Activated CD8-positive, alpha-beta T cell treated with anti-CD3 and anti-CD28 coated beads for 36 hours (primary cell): ENCODE data around the gene MACROD2. TPM values are rescaled to one million over a fixed set of nuclear protein-coding genes. Genes with fewer than 3 reads are reported as not detected.

Experiments
- ATAC-seq: fragments of 200-7000 bp; cut with Tn5 transposase; one replicate; pipeline ENCODE4 v1.10.0; 2021; ENCODE audit warnings: mild to moderate bottlenecking, moderate library complexity
- CTCF ChIA-PET: fragments of 350-600 bp; sonication (Branson Sonifier 250); formaldehyde crosslinking; loops from one replicate; lab custom pipeline; 2021; ENCODE audit warnings: antibody characterized with exemption; lab: Charles Lee
- POLR2A ChIA-PET: fragments of 350-600 bp; sonication (Branson Sonifier 250); formaldehyde crosslinking; loops from one replicate; lab custom pipeline; 2021; ENCODE audit warnings: antibody characterized with exemption; lab: Charles Lee
- DNase-seq: peaks from one replicate; pipeline ENCODE4 v3.0.0-alpha.2; 2020
- H3K27ac Mint-ChIP-seq: one replicate; pipeline ENCODE4 v1.8.0; 2021; ENCODE audit warnings: mild to moderate bottlenecking, mixed read lengths
- H3K27me3 Mint-ChIP-seq: one replicate; pipeline ENCODE4 v1.8.0; 2021; ENCODE audit warnings: mixed read lengths
- H3K36me3 Mint-ChIP-seq: one replicate; pipeline ENCODE4 v1.8.0; 2021; ENCODE audit warnings: low read depth, mixed read lengths
- H3K4me1 Mint-ChIP-seq: one replicate; pipeline ENCODE4 v1.8.0; 2021; ENCODE audit warnings: low read depth, mixed read lengths
- H3K4me3 Mint-ChIP-seq: one replicate; pipeline ENCODE4 v1.8.0; 2021; ENCODE audit warnings: mild to moderate bottlenecking, moderate library complexity, mixed read lengths
- H3K9me3 Mint-ChIP-seq: one replicate; pipeline ENCODE4 v1.8.0; 2021; ENCODE audit warnings: mixed read lengths
- CTCF ChIP-seq: fragments of 200-600 bp; IDR thresholded peaks from one replicate; pipeline ENCODE4 v1.8.0; 2022; ENCODE audit warnings: antibody characterized with exemption, mild to moderate bottlenecking
- intact Hi-C: fragments of 100-400 bp; cut with micrococcal nuclease; formaldehyde crosslinking; loops from one replicate; pipeline ENCODE4 v1.10.0; 2022
- total RNA-seq, 2 experiments: library from RNA; stranded (reverse); gene quantifications; one replicate each; pipeline ENCODE4 v1.2.3, GENCODE V29; 2021

MACROD2 gene
- total RNA-seq, 2 experiments from 2014 or later, result not detected

DNA sequence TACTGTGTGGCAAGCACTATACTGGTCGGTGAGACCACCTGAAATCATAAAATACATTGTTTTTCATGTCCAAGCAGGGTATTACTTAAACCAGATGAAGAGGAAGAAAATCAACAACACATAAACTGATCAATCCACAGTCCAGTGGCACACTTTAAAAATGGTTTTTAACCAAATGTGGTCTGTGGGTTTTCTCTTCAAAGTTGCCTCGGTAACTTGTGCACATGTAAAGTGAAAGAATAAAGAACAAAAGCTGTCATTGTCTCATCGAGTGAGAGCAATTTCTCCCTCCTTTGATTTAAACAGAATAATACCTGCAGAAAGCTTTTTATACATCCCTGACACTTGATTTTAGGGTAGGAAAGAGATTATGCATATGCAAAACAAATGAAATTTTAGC lies 338.4 kb downstream of the MACROD2 start:
- CTCF ChIA-PET, result no interaction called here
- no peak overlapping the region for H3K27ac Mint-ChIP-seq
- DNase-seq (no peak), ATAC-seq (no peak)
- H3K4me1 Mint-ChIP-seq, result no peaks in the 10 kb centered on the region
- no peaks in the 10 kb centered on the region for H3K9me3 Mint-ChIP-seq
- intact Hi-C loops, result no loop called here
- POLR2A ChIA-PET, result no interaction called here
- TF ChIP-seq CTCF, result no peak
- H3K27me3 Mint-ChIP-seq, result no peaks in the 10 kb centered on the region
- H3K36me3 Mint-ChIP-seq, result no peaks in the 10 kb centered on the region
- H3K4me3 Mint-ChIP-seq, result no peak overlapping the region

DNA sequence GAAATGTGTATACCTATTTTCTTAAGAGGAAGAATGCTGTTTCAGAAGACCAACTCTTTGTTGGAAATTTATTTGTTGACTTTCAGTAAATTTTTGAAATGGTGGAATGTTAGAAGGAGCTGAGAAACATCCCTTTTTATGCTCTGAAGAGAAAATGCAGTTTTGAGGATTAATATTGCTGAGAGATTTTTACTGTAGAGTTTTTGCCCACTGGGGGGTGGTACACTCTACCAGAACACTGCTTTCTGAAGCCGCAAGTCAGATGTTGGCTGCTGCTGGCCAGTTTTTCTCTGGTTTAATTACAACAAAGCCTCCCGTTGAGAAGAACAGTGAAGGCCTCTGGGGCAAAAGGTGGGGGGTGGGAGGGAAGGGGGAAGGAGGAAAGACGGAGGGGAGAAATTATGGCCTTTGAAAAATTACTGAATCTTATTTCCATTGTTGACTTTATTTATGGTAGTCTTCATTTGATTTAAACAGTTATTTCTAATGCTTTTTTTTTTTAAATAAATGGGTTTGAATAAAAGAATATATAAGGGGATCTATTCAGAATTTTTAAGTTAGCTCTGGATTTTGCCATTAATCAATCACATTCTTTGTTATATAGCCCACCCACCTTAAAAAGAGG lies 339.1 kb downstream of the MACROD2 start:
- H3K27ac Mint-ChIP-seq, result no peak overlapping the region
- ATAC-seq (no peak), DNase-seq (no peak)
- CTCF ChIA-PET, result no interaction called here
- no peaks in the 10 kb centered on the region for H3K27me3 Mint-ChIP-seq
- no peaks in the 10 kb centered on the region for H3K4me1 Mint-ChIP-seq
- no peaks in the 10 kb centered on the region for H3K9me3 Mint-ChIP-seq
- no peak for TF ChIP-seq CTCF
- POLR2A ChIA-PET, result no interaction called here
- H3K36me3 Mint-ChIP-seq, result no peaks in the 10 kb centered on the region
- intact Hi-C loops, result no loop called here
- no peak overlapping the region for H3K4me3 Mint-ChIP-seq

- no peaks in the 10 kb centered on the region for H3K36me3 Mint-ChIP-seq
- H3K27ac Mint-ChIP-seq, result no peak overlapping the region
- no peak for ATAC-seq
- no peak overlapping the region for H3K4me3 Mint-ChIP-seq
- intact Hi-C loops, result no loop called here
- no peaks in the 10 kb centered on the region for H3K9me3 Mint-ChIP-seq
- H3K4me1 Mint-ChIP-seq, result no peaks in the 10 kb centered on the region
- no peak for DNase-seq
- CTCF ChIA-PET, result no interaction called here
- POLR2A ChIA-PET, result no interaction called here
- no peaks in the 10 kb centered on the region for H3K27me3 Mint-ChIP-seq
- no peak for TF ChIP-seq CTCF
Observed at GRCh38 chr20:14335052-14335451, 339.7 kb downstream of the MACROD2 start.

DNA sequence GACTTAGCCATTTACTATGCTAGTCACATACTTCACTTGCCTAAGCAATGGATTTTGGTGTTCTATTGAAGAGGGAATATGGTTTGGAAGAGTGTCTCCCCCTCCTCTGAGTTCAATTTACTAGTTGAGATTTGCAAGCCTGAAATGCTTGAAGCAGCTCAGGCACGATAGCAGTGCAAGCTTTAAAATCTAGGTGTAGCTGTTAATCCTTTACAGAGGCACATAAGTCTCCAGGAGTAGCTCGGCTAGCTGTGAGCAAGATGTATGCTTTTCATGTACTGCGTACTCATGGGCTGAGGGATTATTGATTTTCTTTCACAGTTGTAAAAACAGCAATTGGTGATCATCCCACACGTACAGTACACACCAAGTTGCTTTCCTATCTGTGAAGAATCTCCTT lies 341.4 kb downstream of the MACROD2 start:
- H3K4me3 Mint-ChIP-seq, result no peak overlapping the region
- H3K27ac Mint-ChIP-seq, result no peak overlapping the region
- ATAC-seq (no peak), DNase-seq (no peak)
- TF ChIP-seq CTCF, result no peak
- H3K36me3 Mint-ChIP-seq, result no peaks in the 10 kb centered on the region
- no peaks in the 10 kb centered on the region for H3K4me1 Mint-ChIP-seq
- no peaks in the 10 kb centered on the region for H3K9me3 Mint-ChIP-seq
- no peaks in the 10 kb centered on the region for H3K27me3 Mint-ChIP-seq
- POLR2A ChIA-PET, result no interaction called here
- intact Hi-C loops, result loop anchor here (2.0 kb wide), 1 partner anchor 20 kb away; no protein-coding TSS in a partner anchor
- CTCF ChIA-PET, result interaction anchor here (0.8 to 1.4 kb wide), 2 partner anchors 8 to 25 kb away, joined by 3 to 4 read pairs; no protein-coding TSS in a partner anchor

DNA sequence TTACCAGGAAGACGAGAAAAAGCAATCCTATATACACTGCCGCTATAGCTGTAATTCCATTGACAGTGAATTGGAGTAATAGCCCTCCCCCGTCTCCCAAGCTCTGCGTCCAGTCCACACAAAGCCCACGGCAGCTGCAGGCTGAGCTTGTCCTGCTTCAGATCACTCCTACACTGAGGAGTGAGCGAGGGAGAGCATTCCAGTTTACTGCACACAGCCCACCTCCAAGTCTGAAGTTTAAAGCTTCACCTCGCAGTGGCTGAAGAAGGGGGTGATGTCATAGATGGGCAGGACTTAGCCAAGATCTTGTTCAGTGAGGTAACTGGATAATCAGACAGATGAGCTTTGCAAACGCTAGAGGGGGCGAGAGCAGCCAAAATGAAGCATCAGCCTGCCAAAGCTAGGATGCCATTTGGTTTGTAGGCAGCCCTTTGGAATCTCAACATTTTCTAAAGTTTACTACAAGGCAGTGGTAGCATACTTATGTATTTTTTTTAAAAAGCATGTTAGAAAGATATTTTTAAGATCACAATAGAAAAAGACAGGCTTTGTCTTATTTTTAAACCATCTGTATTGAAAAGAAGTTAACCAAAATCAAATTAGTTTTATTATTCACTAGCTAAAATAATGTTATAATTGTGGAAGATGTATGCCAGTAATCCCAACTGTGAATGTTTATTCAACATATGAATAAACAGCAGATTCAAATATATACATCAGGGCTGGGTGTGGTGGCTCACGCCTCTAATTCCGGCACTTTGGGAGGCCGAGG lies 342.3 kb downstream of the MACROD2 start, which contains the start of gene FLRT3:
Gene FLRT3 (minus strand): TSS at position 213 of the 772 bp plus-strand sequence. CDS start 10,106 bp downstream, outside the sequence.
- Mint-ChIP-seq H3K36me3 (no peaks in the 10 kb centered on the region), H3K27ac (no peak within 1 kb of the TSS), H3K9me3 (no peaks in the 10 kb centered on the region), H3K4me3 (no peak within 1 kb of the TSS), H3K4me1 (no peaks in the 10 kb centered on the region), H3K27me3 (no peaks in the 10 kb centered on the region)
- DNase-seq, result peak; percentile 36
- CTCF ChIA-PET, result interaction anchor here (0.6 to 1.4 kb wide), 6 partner anchors 9 to 1316 kb away, joined by 3 to 4 read pairs (median 3); no protein-coding TSS in a partner anchor
- POLR2A ChIA-PET, result no interaction called here
- peak; percentile 25 for TF ChIP-seq CTCF
- intact Hi-C loops, result loop anchor here (2.0 kb wide), 1 partner anchor 19 kb away; no protein-coding TSS in a partner anchor
- peak; percentile 42 for ATAC-seq
